SK-N-MC (cell line): ENCODE measurements around the gene ZNF396.

Source experiments
- DNase-seq: peaks from one replicate; pipeline ENCODE4 v3.0.0-alpha.2; 2011; ENCODE audit warnings: low read depth, low spot score
- H3K27ac ChIP-seq: fragments of 200-600 bp; sonication (generic); 2 replicates; pipeline ENCODE4 v1.5.1; 2016; ENCODE audit warnings: mixed run types
- H3K36me3 ChIP-seq: fragments of 200-600 bp; sonication (generic); 2 replicates; pipeline ENCODE4 v1.6.1; 2017; ENCODE audit warnings: antibody characterized with exemption, low read length, mixed read lengths; ENCODE audit not compliant: insufficient read depth
- H3K4me3 ChIP-seq: fragments of 200-600 bp; sonication (generic); 2 replicates; pipeline ENCODE4 v1.5.1; 2016
- H3K9ac ChIP-seq: fragments of 200-600 bp; sonication (generic); 2 replicates; pipeline ENCODE4 v1.8.0; 2017; ENCODE audit warnings: mixed run types, mixed read lengths; ENCODE audit not compliant: insufficient read length
- H3K9me3 ChIP-seq: fragments of 200-600 bp; sonication (generic); 2 replicates; pipeline ENCODE4 v1.6.1; 2017; ENCODE audit warnings: low read depth, mild to moderate bottlenecking, antibody characterized with exemption, low read length, moderate library complexity, mixed read lengths
- EZH2 ChIP-seq: fragments of 200-600 bp; sonication (generic); IDR thresholded peaks from one replicate; pipeline ENCODE4 v1.6.1; 2017; ENCODE audit warnings: antibody characterized with exemption
- FOXP2 ChIP-seq: optimal IDR thresholded peaks from 2 replicates; pipeline ENCODE3; 2011; ENCODE audit warnings: mild to moderate bottlenecking, moderate library complexity; ENCODE audit not compliant: insufficient read depth; ENCODE audit errors: extremely low read length, control extremely low read depth
- POLR2AphosphoS5 ChIP-seq: IDR thresholded peaks from 2 replicates; pipeline ENCODE4 v1.6.1; 2012; ENCODE audit warnings: mild to moderate bottlenecking, low read depth, low read length, borderline replicate concordance

ZNF396 gene

GRCh38 chr18:35376742-35377695 is at the start of gene ZNF396:
Gene ZNF396, minus strand, starts transcription at chr18:35377337. Its CDS starts 3,045 bp downstream, at chr18:35374292.
- no peak for DNase-seq
- H3K27ac ChIP-seq, result no peak within 1 kb of the TSS
- H3K9ac ChIP-seq, result peak within 1 kb of the TSS; percentile 65

GRCh38 chr18:35426786-35427185 is 49.6 kb upstream of the ZNF396 start:
- TF ChIP-seq EZH2 (no peak), FOXP2 (no peak), POLR2AphosphoS5 (no peak)
- no peak overlapping the region for H3K9ac ChIP-seq
- no peaks in the 10 kb centered on the region for H3K36me3 ChIP-seq
- no peak overlapping the region for H3K27ac ChIP-seq
- H3K9me3 ChIP-seq, result no peaks in the 10 kb centered on the region
- H3K4me3 ChIP-seq, result no peak overlapping the region
- DNase-seq, result no peak

More at GRCh38 chr18:35376742-35377695, at the start of gene ZNF396:
- TF ChIP-seq EZH2 (no peak), POLR2AphosphoS5 (peak; percentile 53)
- Histone ChIP-seq H3K9me3 (no peaks in the 10 kb centered on the region), H3K4me3 (peak within 1 kb of the TSS; percentile 88), H3K36me3 (no peaks in the 10 kb centered on the region)

- Histone ChIP-seq H3K27ac (no peak overlapping the region), H3K4me3 (no peak overlapping the region)
Measured at GRCh38 chr18:35424356-35424755, 47.2 kb upstream of the ZNF396 start.

GRCh38 chr18:35422237-35422636 is 45.1 kb upstream of the ZNF396 start:
- Histone ChIP-seq H3K27ac (no peak overlapping the region), H3K9ac (no peak overlapping the region), H3K36me3 (no peaks in the 10 kb centered on the region), H3K4me3 (no peak overlapping the region), H3K9me3 (no peaks in the 10 kb centered on the region)
- no peak for DNase-seq
- TF ChIP-seq EZH2 (no peak), FOXP2 (no peak), POLR2AphosphoS5 (no peak)

More at GRCh38 chr18:35424356-35424755, 47.2 kb upstream of the ZNF396 start:
- Histone ChIP-seq H3K9ac (no peak overlapping the region), H3K36me3 (no peaks in the 10 kb centered on the region), H3K9me3 (no peaks in the 10 kb centered on the region)
- DNase-seq, result no peak
- TF ChIP-seq FOXP2 (no peak), POLR2AphosphoS5 (no peak), EZH2 (no peak)

- Histone ChIP-seq H3K27ac (no peak overlapping the region), H3K4me3 (no peak overlapping the region), H3K9me3 (no peaks in the 10 kb centered on the region), H3K9ac (no peak overlapping the region), H3K36me3 (no peaks in the 10 kb centered on the region)
- DNase-seq, result no peak
- TF ChIP-seq FOXP2 (no peak), EZH2 (no peak), POLR2AphosphoS5 (no peak)
Measured at GRCh38 chr18:35418610-35419009, 41.5 kb upstream of the ZNF396 start.

GRCh38 chr18:35417223-35417622 is 40.1 kb upstream of the ZNF396 start:
- no peak overlapping the region for H3K4me3 ChIP-seq
- TF ChIP-seq EZH2 (no peak), FOXP2 (no peak), POLR2AphosphoS5 (no peak)
- no peak for DNase-seq
- H3K9me3 ChIP-seq, result no peaks in the 10 kb centered on the region
- no peaks in the 10 kb centered on the region for H3K36me3 ChIP-seq
- H3K27ac ChIP-seq, result no peak overlapping the region
- H3K9ac ChIP-seq, result no peak overlapping the region

GRCh38 chr18:35415511-35416073 is 38.5 kb upstream of the ZNF396 start:
- DNase-seq, result no peak
- H3K27ac ChIP-seq, result no peak overlapping the region
- TF ChIP-seq POLR2AphosphoS5 (no peak), EZH2 (no peak), FOXP2 (no peak)
- H3K9me3 ChIP-seq, result no peaks in the 10 kb centered on the region
- no peaks in the 10 kb centered on the region for H3K36me3 ChIP-seq
- H3K9ac ChIP-seq, result no peak overlapping the region
- 0 out of 2 replicates have a peak overlapping the region, but pooled peaks have one; percentile 20 for H3K4me3 ChIP-seq

GRCh38 chr18:35413163-35413511 is 36.0 kb upstream of the ZNF396 start:
- Histone ChIP-seq H3K9me3 (no peaks in the 10 kb centered on the region), H3K9ac (no peak overlapping the region), H3K36me3 (no peaks in the 10 kb centered on the region), H3K4me3 (no peak overlapping the region), H3K27ac (no peak overlapping the region)
- TF ChIP-seq FOXP2 (no peak), POLR2AphosphoS5 (no peak), EZH2 (no peak)
- DNase-seq, result no peak
